B cell (primary cell): ENCODE results near the gene GOLGA8T. TPM values are rescaled to one million over a fixed set of nuclear protein-coding genes. Genes with fewer than 3 reads are reported as not detected.
"Not testable (repeated sequence)": the region's sequence is repeated elsewhere in the genome, so short reads cannot be mapped to it uniquely, and the experiment has no call there.

Experiments
- ATAC-seq: fragments of 200-7000 bp; cut with Tn5 transposase; one replicate; pipeline ENCODE4 v1.10.0; 2021; ENCODE audit warnings: low read depth, mild to moderate bottlenecking, moderate number of reproducible peaks, moderate library complexity
- CTCF ChIA-PET: fragments of 350-600 bp; sonication (Branson Sonifier 250); formaldehyde crosslinking; loops from one replicate; lab custom pipeline; 2021; ENCODE audit warnings: antibody characterized with exemption, inconsistent platforms; lab: Charles Lee
- POLR2A ChIA-PET: fragments of 350-600 bp; sonication (Branson Sonifier 250); formaldehyde crosslinking; loops from one replicate; lab custom pipeline; 2021; ENCODE audit warnings: antibody characterized with exemption; lab: Charles Lee
- DNase-seq: peaks from one replicate; pipeline ENCODE4 v3.0.0; 2013
- H2AFZ ChIP-seq: 2 replicates; pipeline ENCODE4 v1.6.1; 2012; ENCODE audit warnings: mild to moderate bottlenecking, low read depth, low read length; ENCODE audit not compliant: insufficient read depth, poor library complexity, severe bottlenecking
- H3K27ac ChIP-seq, 2 donors: 1 replicate in 1 of 2; 2 replicates in 1 of 2; pipeline ENCODE4 v1.5.1; 2012 to 2013; ENCODE audit warnings: low read length in 2 of 2, mild to moderate bottlenecking in 2 of 2, moderate library complexity in 1 of 2
- H3K27me3 ChIP-seq, 4 experiments: fragments of 200-600 bp in 1 of 4; sonication (generic) in 1 of 4; replicated peaks in 1 of 4; 1 replicate in 2 of 4; 2 replicates in 2 of 4; pipeline versions ENCODE4 v1.6.1 to v1.7.0; 2013 to 2016; ENCODE audit warnings: low read length in 3 of 4, mild to moderate bottlenecking in 2 of 4, mixed read lengths in 1 of 4, moderate library complexity in 1 of 4; ENCODE audit not compliant: insufficient read depth in 4 of 4, control insufficient read depth in 3 of 4; ENCODE audit errors: control extremely low read depth in 1 of 4
- H3K36me3 ChIP-seq, 2 experiments: replicated peaks in 1 of 2; 1 replicate in 1 of 2; 2 replicates in 1 of 2; pipeline versions ENCODE4 v1.6.1 to v1.7.1; 2013; ENCODE audit warnings: low read length in 1 of 2; ENCODE audit not compliant: insufficient read depth in 2 of 2, control insufficient read depth in 1 of 2; ENCODE audit errors: control extremely low read depth in 1 of 2, extremely low read depth in 1 of 2
- H3K4me1 ChIP-seq, 2 donors: fragments of 200-600 bp in 1 of 2; sonication (generic) in 1 of 2; 1 replicate in 1 of 2; 2 replicates in 1 of 2; pipeline versions ENCODE4 v1.5.1 to v1.6.1; 2013 to 2017; ENCODE audit warnings: low read length in 2 of 2; ENCODE audit not compliant: control insufficient read depth in 2 of 2, insufficient read depth in 2 of 2
- H3K4me2 ChIP-seq: replicated peaks from 2 replicates; pipeline ENCODE3; 2012; ENCODE audit warnings: mild to moderate bottlenecking, low read depth, low read length; ENCODE audit not compliant: poor library complexity, severe bottlenecking
- H3K4me3 ChIP-seq, 5 experiments: fragments of 200-600 bp in 1 of 5; sonication (generic) in 1 of 5; 1 replicate in 3 of 5; 2 replicates in 2 of 5; pipeline versions ENCODE4 v1.5.1 to v1.7.0; 2011 to 2016; ENCODE audit warnings: low read length in 4 of 5, mild to moderate bottlenecking in 4 of 5, low read depth in 2 of 5, control low read depth in 1 of 5, moderate library complexity in 1 of 5; ENCODE audit not compliant: insufficient read depth in 1 of 5; ENCODE audit errors: control extremely low read depth in 1 of 5, extremely low read depth in 1 of 5
- H3K79me2 ChIP-seq: fragments of 200-600 bp; sonication (generic); one replicate; pipeline ENCODE4 v1.6.0; 2016; ENCODE audit warnings: low read length; ENCODE audit not compliant: control insufficient read depth, insufficient read depth
- H3K9ac ChIP-seq: fragments of 200-600 bp; sonication (generic); 2 replicates; pipeline ENCODE4 v1.6.1; 2017; ENCODE audit warnings: mild to moderate bottlenecking, low read length, moderate library complexity
- H3K9me3 ChIP-seq, 3 donors: one replicate each; pipeline versions ENCODE4 v1.6.1 to v1.7.1; 2013; ENCODE audit warnings: low read length in 2 of 3; ENCODE audit not compliant: control insufficient read depth in 2 of 3, insufficient read depth in 1 of 3; ENCODE audit errors: control extremely low read depth in 1 of 3
- H4K20me1 ChIP-seq: 2 replicates; pipeline ENCODE4 v1.6.0; 2012; ENCODE audit warnings: mild to moderate bottlenecking, low read length; ENCODE audit not compliant: insufficient read depth, control insufficient read depth, poor library complexity, severe bottlenecking
- H3K27ac Mint-ChIP-seq: one replicate; pipeline ENCODE4 v1.8.0; 2021; ENCODE audit warnings: mixed read lengths
- H3K27me3 Mint-ChIP-seq: one replicate; pipeline ENCODE4 v1.8.0; 2021; ENCODE audit warnings: mixed read lengths
- H3K4me1 Mint-ChIP-seq: one replicate; pipeline ENCODE4 v1.8.0; 2021; ENCODE audit warnings: mixed read lengths
- H3K4me3 Mint-ChIP-seq: one replicate; pipeline ENCODE4 v1.8.0; 2021; ENCODE audit warnings: mixed read lengths
- H3K9me3 Mint-ChIP-seq: one replicate; pipeline ENCODE4 v1.8.0; 2022; ENCODE audit warnings: mixed read lengths; ENCODE audit not compliant: insufficient read depth
- WGBS: methylation state at CpG from one replicate; pipeline ENCODE4 v1.1.5; 2013; ENCODE audit warnings: missing lambda C conversion rate; ENCODE audit not compliant: insufficient coverage; 5-methylcytosine and 5-hydroxymethylcytosine counted together
- intact Hi-C: fragments of 100-400 bp; cut with micrococcal nuclease; formaldehyde crosslinking; loops from one replicate; pipeline ENCODE4 v1.10.0; 2022
- polyA plus RNA-seq: library from polyadenylated mRNA; depleted of rRNA; stranded (reverse); fragments of >200 nt; gene quantifications from 2 replicates; pipeline ENCODE4 v1.2.3, GENCODE V29; 2012
- total RNA-seq, 2 donors: library from RNA; stranded (reverse); fragments of 120-200 nt in 1 of 2; gene quantifications; 1 replicate in 1 of 2; 2 replicates in 1 of 2; pipeline versions ENCODE4 v1.2.3 to v1.2.4, GENCODE V29; 2013 to 2022

Gene GOLGA8T
- total and polyA plus RNA-seq, 2 donors (not counting 1 experiment from before 2014, with no cell fraction given), result 0.71 TPM; not detected in 1

GRCh38 chr15:30167886-30168285 is 33.0 kb downstream of the GOLGA8T start:
- POLR2A ChIA-PET, H3K79me2 ChIP-seq, H3K27ac ChIP-seq, H3K27me3 ChIP-seq, H3K4me3 ChIP-seq, H3K27me3 Mint-ChIP-seq, intact Hi-C loops, DNase-seq, H3K4me2 ChIP-seq, ATAC-seq, CTCF ChIA-PET, H3K4me1 Mint-ChIP-seq, H3K4me1 ChIP-seq, H4K20me1 ChIP-seq, H3K9ac ChIP-seq, H3K9me3 ChIP-seq, H3K27ac Mint-ChIP-seq, H3K4me3 Mint-ChIP-seq, H3K9me3 Mint-ChIP-seq, H2AFZ ChIP-seq, H3K36me3 ChIP-seq: not testable (repeated sequence)
- WGBS, result no CpG with 5 or more reads among the region's 2 CpGs

- CTCF ChIA-PET, DNase-seq, H3K4me1 ChIP-seq, H3K4me3 Mint-ChIP-seq, H3K27ac ChIP-seq, H3K4me2 ChIP-seq, H3K9ac ChIP-seq, H3K36me3 ChIP-seq, H2AFZ ChIP-seq, POLR2A ChIA-PET, intact Hi-C loops, ATAC-seq, H3K79me2 ChIP-seq, H3K27me3 ChIP-seq, H4K20me1 ChIP-seq, H3K27me3 Mint-ChIP-seq, H3K27ac Mint-ChIP-seq, H3K4me3 ChIP-seq, H3K9me3 ChIP-seq, H3K4me1 Mint-ChIP-seq, H3K9me3 Mint-ChIP-seq: not testable (repeated sequence)
- WGBS, result no CpG with 5 or more reads among the region's 7 CpGs
These were observed 36.6 kb downstream of the GOLGA8T start for GRCh38 chr15:30171452-30171851.

GRCh38 chr15:30173041-30173608 is 38.3 kb downstream of the GOLGA8T start:
- H3K9me3 Mint-ChIP-seq, H3K27me3 ChIP-seq, CTCF ChIA-PET, H3K4me1 Mint-ChIP-seq, H3K27me3 Mint-ChIP-seq, H3K36me3 ChIP-seq, H3K79me2 ChIP-seq, H2AFZ ChIP-seq, intact Hi-C loops, H3K4me3 Mint-ChIP-seq, H3K9me3 ChIP-seq, H3K27ac Mint-ChIP-seq, POLR2A ChIA-PET, H3K9ac ChIP-seq, H3K4me2 ChIP-seq, H3K27ac ChIP-seq, H3K4me3 ChIP-seq, H4K20me1 ChIP-seq, H3K4me1 ChIP-seq: not testable (repeated sequence)
- WGBS, result 10% methylated on average over 4 of the region's 11 CpGs
- ATAC-seq (peak; percentile 32), DNase-seq (peak; percentile 1)

- ATAC-seq, H3K9ac ChIP-seq, H3K4me1 ChIP-seq, DNase-seq, H3K9me3 ChIP-seq, intact Hi-C loops, H3K79me2 ChIP-seq, H3K36me3 ChIP-seq, H4K20me1 ChIP-seq, H3K4me3 Mint-ChIP-seq, H3K27me3 Mint-ChIP-seq, H3K27ac Mint-ChIP-seq, H3K27me3 ChIP-seq, H3K27ac ChIP-seq, POLR2A ChIA-PET, CTCF ChIA-PET, H3K4me2 ChIP-seq, H3K4me1 Mint-ChIP-seq, H3K4me3 ChIP-seq, H2AFZ ChIP-seq, H3K9me3 Mint-ChIP-seq: not testable (repeated sequence)
- 100% methylated on average over 2 of the region's 6 CpGs for WGBS
These were observed 40.4 kb downstream of the GOLGA8T start for GRCh38 chr15:30175291-30175690.
